Esophagus muscularis mucosa (tissue), 4 donors: ENCODE results near the gene IFT81. TPM values are rescaled to one million over a fixed set of nuclear protein-coding genes. Genes with fewer than 3 reads are reported as not detected.

Source experiments
- DNase-seq: peaks from one replicate; pipeline ENCODE4 v3.0.0-alpha.2; 2017; ENCODE audit errors: extremely low spot score
- H3K27ac ChIP-seq, 4 donors: fragments of 200-600 bp; sonication (generic); replicated peaks in 1 of 4; 1 replicate in 3 of 4; 2 replicates in 1 of 4; pipeline ENCODE4 v1.5.1; 2016 to 2019; ENCODE audit warnings: mild to moderate bottlenecking in 1 of 4
- H3K27me3 ChIP-seq, 4 donors: fragments of 200-600 bp; sonication (generic); one replicate each; pipeline versions ENCODE4 v1.5.1 to v1.6.0; 2016 to 2019
- H3K36me3 ChIP-seq, 4 donors: fragments of 200-600 bp; sonication (generic); one replicate each; pipeline ENCODE4 v1.5.1; 2016 to 2019
- H3K4me1 ChIP-seq, 4 donors: fragments of 200-600 bp; sonication (generic); one replicate each; pipeline ENCODE4 v1.5.1; 2016 to 2019
- H3K4me3 ChIP-seq, 4 donors: fragments of 200-600 bp; sonication (generic); 1 replicate in 2 of 4; 2 replicates in 2 of 4; pipeline ENCODE4 v1.5.1; 2016 to 2019; ENCODE audit warnings: mild to moderate bottlenecking in 4 of 4, moderate library complexity in 1 of 4
- H3K9me3 ChIP-seq, 4 donors: fragments of 200-600 bp; sonication (generic); 1 replicate in 3 of 4; 2 replicates in 1 of 4; pipeline ENCODE4 v1.5.1; 2016 to 2019
- CTCF ChIP-seq, 3 experiments: fragments of 200-600 bp in 2 of 3; fragments of 450-650 bp in 1 of 3; sonication (generic) in 2 of 3; IDR thresholded peaks; one replicate each; pipeline ENCODE4 v1.5.1; 2017 to 2019; ENCODE audit warnings: antibody characterized with exemption in 3 of 3, mild to moderate bottlenecking in 2 of 3, moderate library complexity in 1 of 3
- EP300 ChIP-seq: sonication (generic); formaldehyde crosslinking; IDR thresholded peaks from one replicate; pipeline ENCODE4 v1.6.1; 2017; ENCODE audit warnings: antibody characterized with exemption
- POLR2A ChIP-seq: fragments of 450-650 bp; IDR thresholded peaks from one replicate; pipeline ENCODE4 v1.6.1; 2017; ENCODE audit warnings: antibody characterized with exemption, moderate library complexity, mild to moderate bottlenecking, low read depth
- POLR2AphosphoS5 ChIP-seq, 2 donors: sonication (generic); formaldehyde crosslinking; IDR thresholded peaks; one replicate each; pipeline ENCODE4 v1.6.1; 2017; ENCODE audit warnings: antibody characterized with exemption in 2 of 2
- WGBS: methylation state at CpG from one replicate; pipeline ENCODE4 v1.1.5; 2018; 5-methylcytosine and 5-hydroxymethylcytosine counted together
- intact Hi-C: fragments of 100-400 bp; cut with DNase I; formaldehyde crosslinking; loops from one replicate; pipeline ENCODE4 v1.15.1; 2023
- total RNA-seq, 4 donors: library from RNA; depleted of rRNA; stranded (reverse); fragments of >200 nt; gene quantifications; one replicate each; pipeline versions ENCODE4 v1.1.0 to v1.2.1, GENCODE V29; 2016

The IFT81 gene
- total RNA-seq, 4 donors from 2014 or later, result 15.1 to 27.4 (median 15.9) TPM

GRCh38 chr12:110247340-110248095 lies 123.4 kb downstream of the IFT81 start:
- 61% methylated on average over 11 of the region's 14 CpGs for WGBS
- peak overlapping the region; percentile 70 to 85 (median 80) for H3K27ac ChIP-seq
- no peak for DNase-seq
- H3K27me3 ChIP-seq, result no peaks in the 10 kb centered on the region
- TF ChIP-seq CTCF (IDR thresholded peaks at IDR 0.05) (no peak), EP300 (no peak), POLR2AphosphoS5 (IDR thresholded peaks at IDR 0.05) (no peak), POLR2A (no peak)
- H3K4me3 ChIP-seq, result no peak overlapping the region
- H3K4me1 ChIP-seq, result peaks cover 49 to 62% (median 57%) of the 10 kb centered on the region in 4 donors
- intact Hi-C loops, result no loop called here
- H3K36me3 ChIP-seq, result peaks cover 0 to 17% (median 0%) of the 10 kb centered on the region in 4 donors
- no peaks in the 10 kb centered on the region for H3K9me3 ChIP-seq

GRCh38 chr12:110248096-110248447 lies 123.9 kb downstream of the IFT81 start:
- 58% methylated on average over 4 of the region's 4 CpGs for WGBS
- peak overlapping the region; percentile 70 to 85 (median 80) for H3K27ac ChIP-seq
- intact Hi-C loops, result no loop called here

GRCh38 chr12:110249105-110249504 lies 124.9 kb downstream of the IFT81 start:
- WGBS, result 0% methylated on average over 4 of the region's 4 CpGs
- Histone ChIP-seq H3K4me3 (no peak overlapping the region), H3K4me1 (peaks cover 63 to 77% (median 70%) of the 10 kb centered on the region in 4 donors), H3K9me3 (no peaks in the 10 kb centered on the region), H3K36me3 (peaks cover 0 to 5% (median 0%) of the 10 kb centered on the region in 4 donors), H3K27me3 (no peaks in the 10 kb centered on the region), H3K27ac (peak overlapping the region; percentile 70 to 85 (median 80))
- DNase-seq, result no peak
- no peak for TF ChIP-seq POLR2A
- TF ChIP-seq CTCF (IDR thresholded peaks at IDR 0.05), result no peak
- no peak for TF ChIP-seq EP300
- no peak for TF ChIP-seq POLR2AphosphoS5 (IDR thresholded peaks at IDR 0.05)
- intact Hi-C loops, result no loop called here

More at GRCh38 chr12:110248096-110248447, 123.9 kb downstream of the IFT81 start:
- no peak for DNase-seq
- Histone ChIP-seq H3K4me1 (peaks cover 53 to 67% (median 61%) of the 10 kb centered on the region in 4 donors), H3K27me3 (no peaks in the 10 kb centered on the region), H3K9me3 (no peaks in the 10 kb centered on the region), H3K4me3 (no peak overlapping the region), H3K36me3 (peaks cover 0 to 11% (median 0%) of the 10 kb centered on the region in 4 donors)
- TF ChIP-seq POLR2A, result no peak
- TF ChIP-seq POLR2AphosphoS5 (IDR thresholded peaks at IDR 0.05), result no peak
- TF ChIP-seq EP300, result no peak
- no peak for TF ChIP-seq CTCF (IDR thresholded peaks at IDR 0.05)

- intact Hi-C loops, result no loop called here
- Histone ChIP-seq H3K36me3 (peaks cover 0 to 5% (median 0%) of the 10 kb centered on the region in 4 donors), H3K27ac (peak overlapping the region; percentile 70 to 85 (median 80)), H3K4me1 (peaks cover 64 to 76% (median 70%) of the 10 kb centered on the region in 4 donors), H3K4me3 (no peak overlapping the region), H3K27me3 (no peaks in the 10 kb centered on the region), H3K9me3 (no peaks in the 10 kb centered on the region)
- TF ChIP-seq POLR2AphosphoS5 (IDR thresholded peaks at IDR 0.05), result no peak
- no peak for TF ChIP-seq EP300
- no peak for TF ChIP-seq CTCF (IDR thresholded peaks at IDR 0.05)
- DNase-seq, result no peak
- 75% methylated on average over 3 of the region's 7 CpGs for WGBS
These were observed 125.6 kb downstream of the IFT81 start for GRCh38 chr12:110249716-110250225.
